PFSK-1 (cell line): ENCODE data around the gene DIAPH1.

Source experiments
- POLR2AphosphoS5 ChIP-seq: IDR thresholded peaks from 2 replicates; pipeline ENCODE4 v1.6.1; 2012; ENCODE audit warnings: low read depth, mild to moderate bottlenecking, control low read depth, low read length, moderate library complexity
- REST ChIP-seq, 2 experiments: IDR thresholded peaks; 2 replicates each; pipeline versions ENCODE4 v1.6.1 to v1.8.0; 2011 to 2012; ENCODE audit warnings: low read depth in 2 of 2, low read length in 2 of 2, control low read depth in 1 of 2, inconsistent platforms in 1 of 2, mild to moderate bottlenecking in 1 of 2, moderate library complexity in 1 of 2; ENCODE audit not compliant: insufficient read depth in 1 of 2
- TAF1 ChIP-seq: IDR thresholded peaks from 2 replicates; pipeline ENCODE4 v1.6.1; 2012; ENCODE audit warnings: low read length, control low read depth, borderline replicate concordance; ENCODE audit not compliant: insufficient read depth

GRCh38 chr5:141495453-141495811, 123.4 kb downstream of the DIAPH1 start:
- TF ChIP-seq POLR2AphosphoS5 = no peak
- TF ChIP-seq TAF1 = no peak
- no peak for TF ChIP-seq REST (IDR thresholded peaks at IDR 0.05; ENCODE audit: insufficient read depth in 1 of 2, low read depth in 2 of 2, low read length in 2 of 2)
